Prostate gland (tissue), 2 donors: ENCODE data around the gene WBP4. TPM values are rescaled to one million over a fixed set of nuclear protein-coding genes. Genes with fewer than 3 reads are reported as not detected.

Experiments used
- DNase-seq: peaks from one replicate; pipeline ENCODE4 v3.0.0-alpha.2; 2019; ENCODE audit warnings: low spot score
- H3K27ac ChIP-seq, 2 donors: fragments of 200-600 bp; sonication (generic); 2 replicates each; pipeline ENCODE4 v1.5.1; 2017 to 2019
- H3K27me3 ChIP-seq: fragments of 200-600 bp; sonication (generic); replicated peaks from 2 replicates; pipeline ENCODE4 v1.5.1; 2019; ENCODE audit not compliant: insufficient read depth
- H3K36me3 ChIP-seq, 2 donors: fragments of 200-600 bp; sonication (generic); 1 replicate in 1 of 2; 2 replicates in 1 of 2; pipeline versions ENCODE4 v1.5.1 to v1.8.1; 2017 to 2019
- H3K4me1 ChIP-seq: fragments of 200-600 bp; sonication (generic); replicated peaks from 2 replicates; pipeline ENCODE4 v1.5.1; 2019
- H3K4me3 ChIP-seq, 2 donors: fragments of 200-600 bp; sonication (generic); 2 replicates each; pipeline ENCODE4 v1.5.1; 2017 to 2019
- H3K9me3 ChIP-seq: fragments of 200-600 bp; sonication (generic); 2 replicates; pipeline ENCODE4 v1.5.1; 2017
- POLR2A ChIP-seq: fragments of 450-650 bp; IDR thresholded peaks from one replicate; pipeline ENCODE4 v1.6.1; 2016; ENCODE audit warnings: antibody characterized with exemption, mild to moderate bottlenecking
- POLR2AphosphoS5 ChIP-seq: sonication (generic); formaldehyde crosslinking; IDR thresholded peaks from one replicate; pipeline ENCODE4 v1.6.1; 2017; ENCODE audit warnings: antibody characterized with exemption
- WGBS: methylation state at CpG from one replicate; pipeline ENCODE4 v1.1.5; 2018; 5-methylcytosine and 5-hydroxymethylcytosine counted together
- intact Hi-C: fragments of 100-400 bp; cut with DNase I; formaldehyde crosslinking; loops from one replicate; pipeline ENCODE4 v1.14.2; 2022
- total RNA-seq, 2 donors: library from RNA; depleted of rRNA; stranded (reverse); fragments of >200 nt; gene quantifications; one replicate each; pipeline ENCODE4 v1.1.0, GENCODE V29; 2016
- TF ChIP-seq, protein P1 (sequence below), 4 experiments: fragments of 200-600 bp in 2 of 4; fragments of 450-650 bp in 2 of 4; sonication (generic) in 2 of 4; IDR thresholded peaks; 1 replicate in 3 of 4; 2 replicates in 1 of 4; pipeline ENCODE4 v1.5.1; 2016 to 2019; ENCODE audit warnings: antibody characterized with exemption in 4 of 4, mild to moderate bottlenecking in 2 of 4, moderate library complexity in 2 of 4

Gene WBP4
- total RNA-seq, 2 donors from 2014 or later = 13.3 to 14.1 TPM

DNA sequence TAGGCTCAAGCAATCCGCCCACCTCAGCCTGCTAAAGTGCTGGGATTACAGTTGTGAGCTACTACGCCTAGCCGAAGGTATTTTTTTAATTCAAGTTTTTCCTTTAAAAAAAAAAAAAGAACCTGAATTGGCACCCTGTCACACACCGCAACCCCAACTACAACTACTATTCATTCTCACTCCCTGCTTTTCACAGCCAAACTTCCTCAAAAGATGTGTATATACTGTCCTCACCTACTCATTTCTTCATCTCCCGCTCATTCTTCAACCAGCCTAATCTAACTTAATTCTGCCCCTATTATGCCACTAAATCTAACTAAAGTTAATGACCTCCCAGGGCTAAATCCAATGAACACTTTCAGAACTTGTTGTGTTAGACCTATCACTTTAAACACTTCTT, 12.7 kb upstream of the WBP4 start:
- no peaks in the 10 kb centered on the region for H3K27me3 ChIP-seq
- H3K36me3 ChIP-seq = no peaks in the 10 kb centered on the region
- no peak for DNase-seq
- intact Hi-C loops = loop anchor here (5.0 kb wide), 1 partner anchor 264 kb away; the partner anchor contains the start of gene NAA16
- H3K4me3 ChIP-seq = no peak overlapping the region
- H3K27ac ChIP-seq = no peak overlapping the region
- no peaks in the 10 kb centered on the region for H3K4me1 ChIP-seq
- TF ChIP-seq, protein P1, sequence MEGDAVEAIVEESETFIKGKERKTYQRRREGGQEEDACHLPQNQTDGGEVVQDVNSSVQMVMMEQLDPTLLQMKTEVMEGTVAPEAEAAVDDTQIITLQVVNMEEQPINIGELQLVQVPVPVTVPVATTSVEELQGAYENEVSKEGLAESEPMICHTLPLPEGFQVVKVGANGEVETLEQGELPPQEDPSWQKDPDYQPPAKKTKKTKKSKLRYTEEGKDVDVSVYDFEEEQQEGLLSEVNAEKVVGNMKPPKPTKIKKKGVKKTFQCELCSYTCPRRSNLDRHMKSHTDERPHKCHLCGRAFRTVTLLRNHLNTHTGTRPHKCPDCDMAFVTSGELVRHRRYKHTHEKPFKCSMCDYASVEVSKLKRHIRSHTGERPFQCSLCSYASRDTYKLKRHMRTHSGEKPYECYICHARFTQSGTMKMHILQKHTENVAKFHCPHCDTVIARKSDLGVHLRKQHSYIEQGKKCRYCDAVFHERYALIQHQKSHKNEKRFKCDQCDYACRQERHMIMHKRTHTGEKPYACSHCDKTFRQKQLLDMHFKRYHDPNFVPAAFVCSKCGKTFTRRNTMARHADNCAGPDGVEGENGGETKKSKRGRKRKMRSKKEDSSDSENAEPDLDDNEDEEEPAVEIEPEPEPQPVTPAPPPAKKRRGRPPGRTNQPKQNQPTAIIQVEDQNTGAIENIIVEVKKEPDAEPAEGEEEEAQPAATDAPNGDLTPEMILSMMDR (IDR thresholded peaks at IDR 0.05) = no peak
- TF ChIP-seq POLR2AphosphoS5 = no peak
- no peak for TF ChIP-seq POLR2A
- 92% methylated on average over 5 of the region's 5 CpGs for WGBS
- H3K9me3 ChIP-seq = no peaks in the 10 kb centered on the region

DNA sequence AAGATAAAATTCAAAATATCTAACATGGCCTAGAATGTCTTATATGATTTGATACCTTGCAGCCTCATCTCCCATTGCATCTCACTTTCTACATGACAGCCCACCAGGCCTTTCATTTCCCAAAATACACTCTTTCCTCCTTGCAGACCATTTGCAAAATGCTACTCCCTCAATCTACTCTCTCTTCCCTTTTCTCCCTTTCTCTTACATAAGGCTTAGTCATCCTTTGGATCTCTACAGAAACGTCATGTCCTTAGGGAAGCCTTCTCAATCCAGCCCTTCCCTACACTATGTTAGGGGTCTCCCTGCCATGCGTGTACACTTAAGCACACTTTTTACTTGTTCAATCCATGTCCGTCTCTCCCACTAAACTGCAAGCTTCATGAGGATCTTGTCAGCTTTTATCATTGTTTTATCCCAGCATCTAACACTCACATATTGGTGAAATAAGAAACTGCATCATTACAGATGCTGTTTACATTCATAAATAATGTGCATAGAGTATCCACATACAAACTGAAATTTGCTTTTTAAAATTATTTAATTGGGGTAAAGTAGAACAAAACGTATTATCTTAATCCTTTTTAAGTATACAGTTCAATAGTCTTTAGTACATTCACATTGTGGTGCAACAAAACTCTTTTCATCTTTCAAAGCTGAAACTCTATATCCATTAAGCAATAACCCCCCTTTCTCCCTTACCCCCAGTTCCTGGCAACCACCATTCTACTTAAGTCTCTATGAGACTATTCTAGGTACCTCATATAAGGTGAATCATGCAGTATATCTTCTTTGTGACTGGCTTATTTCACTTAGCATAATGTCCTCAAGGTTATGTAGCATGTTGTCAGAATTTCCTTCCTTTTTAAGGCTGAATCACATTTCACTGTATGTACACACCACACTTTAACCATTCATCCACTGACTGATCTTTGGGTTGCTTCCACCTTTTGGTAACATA, 11.5 kb upstream of the WBP4 start:
- Histone ChIP-seq H3K27me3 (no peaks in the 10 kb centered on the region), H3K36me3 (no peaks in the 10 kb centered on the region), H3K4me3 (no peak overlapping the region), H3K9me3 (no peaks in the 10 kb centered on the region), H3K27ac (no peak overlapping the region), H3K4me1 (no peaks in the 10 kb centered on the region)
- intact Hi-C loops = loop anchor here (5.0 to 10.0 kb wide), 2 partner anchors 255 to 263 kb away; partner anchors contain the start of gene NAA16
- 89% methylated on average over 4 of the region's 4 CpGs for WGBS
- DNase-seq = no peak
- TF ChIP-seq POLR2AphosphoS5 = no peak
- TF ChIP-seq, protein P1 (IDR thresholded peaks at IDR 0.05) = no peak
- TF ChIP-seq POLR2A = no peak

DNA sequence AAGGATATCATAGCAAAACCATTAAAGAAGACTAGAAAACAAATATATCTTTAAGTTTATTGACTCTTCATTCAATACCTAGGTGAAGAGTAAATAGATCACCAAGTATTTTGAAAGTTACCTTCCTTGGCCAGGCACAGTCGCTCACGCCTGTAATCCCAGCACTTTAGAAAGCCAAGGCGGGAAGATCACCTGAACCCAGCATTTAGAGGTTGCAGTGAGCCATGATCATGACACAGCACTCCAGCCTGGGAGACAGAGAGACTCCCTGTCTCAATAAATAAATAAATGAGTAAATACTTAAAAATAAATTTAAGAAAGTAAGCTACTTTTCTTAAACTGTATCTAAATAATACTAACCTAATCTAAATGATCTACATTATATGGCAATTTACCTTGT, 8.9 kb upstream of the WBP4 start:
- no peaks in the 10 kb centered on the region for H3K27me3 ChIP-seq
- H3K4me1 ChIP-seq = peaks cover 5% of the 10 kb centered on the region
- no peaks in the 10 kb centered on the region for H3K36me3 ChIP-seq
- no peak for DNase-seq
- no peak for TF ChIP-seq POLR2AphosphoS5
- no peak for TF ChIP-seq POLR2A
- TF ChIP-seq, protein P1 (IDR thresholded peaks at IDR 0.05) = no peak
- H3K4me3 ChIP-seq = no peak overlapping the region
- H3K9me3 ChIP-seq = no peaks in the 10 kb centered on the region
- WGBS = 72% methylated on average over 3 of the region's 3 CpGs
- H3K27ac ChIP-seq = peak overlapping the region; percentile 31 to 59
- intact Hi-C loops = loop anchor here (10.0 kb wide), 1 partner anchor 258 kb away; no protein-coding TSS in a partner anchor

DNA sequence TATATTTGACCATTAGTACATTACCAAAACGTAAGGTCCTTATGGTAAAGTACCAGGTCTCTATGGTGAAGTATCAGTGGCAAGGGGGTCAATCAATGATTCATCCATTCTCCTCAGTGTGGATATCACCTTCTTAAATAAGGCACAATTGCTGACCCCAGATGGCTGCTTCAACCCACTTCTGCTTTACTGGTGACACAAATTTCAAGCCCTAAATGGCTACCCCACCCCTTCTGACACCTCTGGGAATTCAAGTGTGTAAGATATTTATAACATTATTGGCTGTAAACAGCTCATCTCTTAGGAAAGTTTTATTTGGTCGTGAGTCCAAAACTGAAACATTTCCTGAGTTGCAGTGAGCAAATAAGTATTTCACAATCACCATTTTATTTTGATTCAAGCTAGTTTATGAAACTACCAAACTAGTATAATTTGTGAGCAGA, 7.9 kb upstream of the WBP4 start:
- H3K4me1 ChIP-seq = peaks cover 5% of the 10 kb centered on the region
- no peak for DNase-seq
- H3K27me3 ChIP-seq = no peaks in the 10 kb centered on the region
- TF ChIP-seq POLR2AphosphoS5 (peak; percentile 24), POLR2A (no peak)
- TF ChIP-seq, protein P1 (IDR thresholded peaks at IDR 0.05) = no peak
- peak overlapping the region; percentile 31 to 59 for H3K27ac ChIP-seq
- no peak overlapping the region for H3K4me3 ChIP-seq
- intact Hi-C loops = loop anchor here (10.0 kb wide), 1 partner anchor 259 kb away; no protein-coding TSS in a partner anchor
- no peaks in the 10 kb centered on the region for H3K9me3 ChIP-seq
- H3K36me3 ChIP-seq = no peaks in the 10 kb centered on the region
- 46% methylated on average over 2 of the region's 2 CpGs for WGBS
